Measurements from ENCODE around the gene STARD3. TPM values are rescaled to one million over a fixed set of nuclear protein-coding genes. Genes with fewer than 3 reads are reported as not detected.

STARD3 gene
- total and polyA plus RNA-seq, 2 of the 13 experiments (the other 11 are each of a cell fraction or from before 2014, with no cell fraction given), result 34.6 to 100 TPM

DNA sequence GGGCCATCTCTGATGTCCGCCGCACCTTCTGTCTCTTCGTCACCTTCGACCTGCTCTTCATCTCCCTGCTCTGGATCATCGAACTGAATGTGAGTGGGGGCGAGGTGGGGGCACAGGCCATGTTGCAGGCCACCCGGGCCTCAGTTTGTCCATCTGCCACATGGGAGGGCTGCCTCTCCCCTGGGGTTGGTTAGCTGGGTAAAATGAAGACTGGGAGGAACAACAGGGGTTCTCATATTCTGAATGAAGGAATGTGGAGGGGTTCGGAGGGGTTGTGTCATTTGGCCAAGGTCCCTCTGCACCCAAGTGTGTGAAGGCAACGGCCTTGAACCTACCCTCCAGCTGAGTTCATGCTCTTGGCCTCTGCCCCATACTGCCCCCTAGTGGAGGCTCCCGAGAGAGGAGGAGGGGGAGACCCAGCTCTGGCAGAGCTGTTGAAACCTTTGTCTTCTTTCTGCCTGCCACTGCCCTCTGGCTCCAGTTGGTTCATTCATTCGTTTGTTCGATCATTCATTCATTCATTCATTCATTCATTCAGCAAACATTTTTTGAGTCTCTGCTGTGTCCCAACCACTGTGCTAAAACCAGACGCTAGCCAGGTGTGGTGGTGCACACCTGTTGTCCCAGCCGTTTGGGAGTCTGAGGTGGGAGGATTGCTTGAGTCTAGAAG, 16.9 kb downstream of the STARD3 start (continued):
- TF ChIP-seq, protein P1, sequence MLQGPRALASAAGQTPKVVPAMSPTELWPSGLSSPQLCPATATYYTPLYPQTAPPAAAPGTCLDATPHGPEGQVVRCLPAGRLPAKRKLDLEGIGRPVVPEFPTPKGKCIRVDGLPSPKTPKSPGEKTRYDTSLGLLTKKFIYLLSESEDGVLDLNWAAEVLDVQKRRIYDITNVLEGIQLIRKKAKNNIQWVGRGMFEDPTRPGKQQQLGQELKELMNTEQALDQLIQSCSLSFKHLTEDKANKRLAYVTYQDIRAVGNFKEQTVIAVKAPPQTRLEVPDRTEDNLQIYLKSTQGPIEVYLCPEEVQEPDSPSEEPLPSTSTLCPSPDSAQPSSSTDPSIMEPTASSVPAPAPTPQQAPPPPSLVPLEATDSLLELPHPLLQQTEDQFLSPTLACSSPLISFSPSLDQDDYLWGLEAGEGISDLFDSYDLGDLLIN (CRISPR knock-in tag; IDR thresholded peaks at IDR 0.05; ENCODE audit: borderline replicate concordance), result no peak
- TF ChIP-seq TBL1XR1 (IDR thresholded peaks at IDR 0.05; ENCODE audit: borderline replicate concordance, low read length, partially characterized antibody) (peak; percentile 53), PRMT3 (CRISPR knock-in tag; IDR thresholded peaks at IDR 0.05; ENCODE audit: borderline replicate concordance, low read depth) (no peak), ZSCAN29 (CRISPR knock-in tag; conservative IDR thresholded peaks at IDR 0.05) (no peak), ZBTB21 (CRISPR knock-in tag; IDR thresholded peaks at IDR 0.05) (no peak), ZNF7 (CRISPR knock-in tag; IDR thresholded peaks at IDR 0.05) (no peak), ARID2 (CRISPR knock-in tag; IDR thresholded peaks at IDR 0.05; ENCODE audit: borderline replicate concordance) (no peak), NR1H2 (CRISPR knock-in tag; IDR thresholded peaks at IDR 0.05; ENCODE audit: borderline replicate concordance, low read depth) (no peak; the same call in 1 of the 2 replicates), SP2 (CRISPR knock-in tag; IDR thresholded peaks at IDR 0.05) (no peak), ZNF253 (CRISPR knock-in tag; IDR thresholded peaks at IDR 0.05; ENCODE audit: borderline replicate concordance) (no peak), ZNF709 (CRISPR knock-in tag; IDR thresholded peaks at IDR 0.05) (no peak), HHEX (CRISPR knock-in tag; IDR thresholded peaks at IDR 0.05) (no peak), MBNL3 (CRISPR knock-in tag; conservative IDR thresholded peaks at IDR 0.05) (no peak), THAP11 (CRISPR knock-in tag; IDR thresholded peaks at IDR 0.05) (0 out of 2 replicates have a peak, but pooled peaks have one; percentile 25), ZNF598 (CRISPR knock-in tag; IDR thresholded peaks at IDR 0.05; ENCODE audit: borderline replicate concordance) (no peak)
- TF ChIP-seq, protein P2, sequence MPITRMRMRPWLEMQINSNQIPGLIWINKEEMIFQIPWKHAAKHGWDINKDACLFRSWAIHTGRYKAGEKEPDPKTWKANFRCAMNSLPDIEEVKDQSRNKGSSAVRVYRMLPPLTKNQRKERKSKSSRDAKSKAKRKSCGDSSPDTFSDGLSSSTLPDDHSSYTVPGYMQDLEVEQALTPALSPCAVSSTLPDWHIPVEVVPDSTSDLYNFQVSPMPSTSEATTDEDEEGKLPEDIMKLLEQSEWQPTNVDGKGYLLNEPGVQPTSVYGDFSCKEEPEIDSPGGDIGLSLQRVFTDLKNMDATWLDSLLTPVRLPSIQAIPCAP (CRISPR knock-in tag; IDR thresholded peaks at IDR 0.05; ENCODE audit: low read depth), result no peak
- TF ChIP-seq, protein P3, sequence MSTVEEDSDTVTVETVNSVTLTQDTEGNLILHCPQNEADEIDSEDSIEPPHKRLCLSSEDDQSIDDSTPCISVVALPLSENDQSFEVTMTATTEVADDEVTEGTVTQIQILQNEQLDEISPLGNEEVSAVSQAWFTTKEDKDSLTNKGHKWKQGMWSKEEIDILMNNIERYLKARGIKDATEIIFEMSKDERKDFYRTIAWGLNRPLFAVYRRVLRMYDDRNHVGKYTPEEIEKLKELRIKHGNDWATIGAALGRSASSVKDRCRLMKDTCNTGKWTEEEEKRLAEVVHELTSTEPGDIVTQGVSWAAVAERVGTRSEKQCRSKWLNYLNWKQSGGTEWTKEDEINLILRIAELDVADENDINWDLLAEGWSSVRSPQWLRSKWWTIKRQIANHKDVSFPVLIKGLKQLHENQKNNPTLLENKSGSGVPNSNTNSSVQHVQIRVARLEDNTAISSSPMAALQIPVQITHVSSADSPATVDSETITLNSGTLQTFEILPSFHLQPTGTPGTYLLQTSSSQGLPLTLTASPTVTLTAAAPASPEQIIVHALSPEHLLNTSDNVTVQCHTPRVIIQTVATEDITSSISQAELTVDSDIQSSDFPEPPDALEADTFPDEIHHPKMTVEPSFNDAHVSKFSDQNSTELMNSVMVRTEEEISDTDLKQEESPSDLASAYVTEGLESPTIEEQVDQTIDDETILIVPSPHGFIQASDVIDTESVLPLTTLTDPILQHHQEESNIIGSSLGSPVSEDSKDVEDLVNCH (CRISPR knock-in tag; IDR thresholded peaks at IDR 0.05), result no peak
- TF ChIP-seq, protein P4, sequence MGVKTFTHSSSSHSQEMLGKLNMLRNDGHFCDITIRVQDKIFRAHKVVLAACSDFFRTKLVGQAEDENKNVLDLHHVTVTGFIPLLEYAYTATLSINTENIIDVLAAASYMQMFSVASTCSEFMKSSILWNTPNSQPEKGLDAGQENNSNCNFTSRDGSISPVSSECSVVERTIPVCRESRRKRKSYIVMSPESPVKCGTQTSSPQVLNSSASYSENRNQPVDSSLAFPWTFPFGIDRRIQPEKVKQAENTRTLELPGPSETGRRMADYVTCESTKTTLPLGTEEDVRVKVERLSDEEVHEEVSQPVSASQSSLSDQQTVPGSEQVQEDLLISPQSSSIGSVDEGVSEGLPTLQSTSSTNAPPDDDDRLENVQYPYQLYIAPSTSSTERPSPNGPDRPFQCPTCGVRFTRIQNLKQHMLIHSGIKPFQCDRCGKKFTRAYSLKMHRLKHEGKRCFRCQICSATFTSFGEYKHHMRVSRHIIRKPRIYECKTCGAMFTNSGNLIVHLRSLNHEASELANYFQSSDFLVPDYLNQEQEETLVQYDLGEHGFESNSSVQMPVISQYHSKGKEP (CRISPR knock-in tag; IDR thresholded peaks at IDR 0.05), result no peak
- TF ChIP-seq, protein P5, sequence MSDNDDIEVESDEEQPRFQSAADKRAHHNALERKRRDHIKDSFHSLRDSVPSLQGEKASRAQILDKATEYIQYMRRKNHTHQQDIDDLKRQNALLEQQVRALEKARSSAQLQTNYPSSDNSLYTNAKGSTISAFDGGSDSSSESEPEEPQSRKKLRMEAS (IDR thresholded peaks at IDR 0.05), result no peak
- TF ChIP-seq, protein P6, sequence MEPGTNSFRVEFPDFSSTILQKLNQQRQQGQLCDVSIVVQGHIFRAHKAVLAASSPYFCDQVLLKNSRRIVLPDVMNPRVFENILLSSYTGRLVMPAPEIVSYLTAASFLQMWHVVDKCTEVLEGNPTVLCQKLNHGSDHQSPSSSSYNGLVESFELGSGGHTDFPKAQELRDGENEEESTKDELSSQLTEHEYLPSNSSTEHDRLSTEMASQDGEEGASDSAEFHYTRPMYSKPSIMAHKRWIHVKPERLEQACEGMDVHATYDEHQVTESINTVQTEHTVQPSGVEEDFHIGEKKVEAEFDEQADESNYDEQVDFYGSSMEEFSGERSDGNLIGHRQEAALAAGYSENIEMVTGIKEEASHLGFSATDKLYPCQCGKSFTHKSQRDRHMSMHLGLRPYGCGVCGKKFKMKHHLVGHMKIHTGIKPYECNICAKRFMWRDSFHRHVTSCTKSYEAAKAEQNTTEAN (CRISPR knock-in tag; conservative IDR thresholded peaks at IDR 0.05), result no peak

Data from HepG2 (cell line).